HG03558 (cell line): ENCODE data around the gene S100Z.
"Not testable (repeated sequence)": the region's sequence is repeated elsewhere in the genome, so short reads cannot be mapped to it uniquely, and the experiment has no call there.

ENCODE experiments used
- ATAC-seq: cut with Tn5 transposase; IDR thresholded peaks from one replicate; pipeline ENCODE4 v1.9.1; 2021; ENCODE audit warnings: moderate number of reproducible peaks; ENCODE audit not compliant: unreplicated experiment; ENCODE audit errors: extremely low read depth

Gene S100Z

GRCh38 chr5:76945238-76945637, 95.4 kb downstream of the S100Z start:
- ATAC-seq, result not testable (repeated sequence)

GRCh38 chr5:76946090-76946489, 96.3 kb downstream of the S100Z start:
- ATAC-seq, result no peak

DNA sequence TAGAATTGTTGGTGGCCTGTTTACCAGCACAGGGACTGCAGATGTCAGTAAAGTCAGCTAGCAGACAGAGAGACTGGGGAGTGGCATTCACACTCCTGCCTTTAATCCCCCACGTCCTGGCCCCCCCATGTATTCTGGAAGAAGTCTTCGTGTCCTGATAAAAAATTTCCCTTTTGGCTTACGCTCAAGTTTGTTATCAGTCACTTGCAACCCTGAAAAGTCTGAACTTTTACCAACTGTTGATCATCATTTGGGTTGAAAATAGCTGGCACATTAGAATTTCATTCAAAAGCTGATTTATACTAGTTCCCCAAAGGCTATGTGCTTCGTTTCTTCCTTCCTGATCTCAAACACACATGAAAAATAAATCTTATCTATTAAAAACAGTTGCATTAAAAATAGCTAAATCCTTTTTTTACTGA, 97.3 kb downstream of the S100Z start:
- no peak for ATAC-seq

DNA sequence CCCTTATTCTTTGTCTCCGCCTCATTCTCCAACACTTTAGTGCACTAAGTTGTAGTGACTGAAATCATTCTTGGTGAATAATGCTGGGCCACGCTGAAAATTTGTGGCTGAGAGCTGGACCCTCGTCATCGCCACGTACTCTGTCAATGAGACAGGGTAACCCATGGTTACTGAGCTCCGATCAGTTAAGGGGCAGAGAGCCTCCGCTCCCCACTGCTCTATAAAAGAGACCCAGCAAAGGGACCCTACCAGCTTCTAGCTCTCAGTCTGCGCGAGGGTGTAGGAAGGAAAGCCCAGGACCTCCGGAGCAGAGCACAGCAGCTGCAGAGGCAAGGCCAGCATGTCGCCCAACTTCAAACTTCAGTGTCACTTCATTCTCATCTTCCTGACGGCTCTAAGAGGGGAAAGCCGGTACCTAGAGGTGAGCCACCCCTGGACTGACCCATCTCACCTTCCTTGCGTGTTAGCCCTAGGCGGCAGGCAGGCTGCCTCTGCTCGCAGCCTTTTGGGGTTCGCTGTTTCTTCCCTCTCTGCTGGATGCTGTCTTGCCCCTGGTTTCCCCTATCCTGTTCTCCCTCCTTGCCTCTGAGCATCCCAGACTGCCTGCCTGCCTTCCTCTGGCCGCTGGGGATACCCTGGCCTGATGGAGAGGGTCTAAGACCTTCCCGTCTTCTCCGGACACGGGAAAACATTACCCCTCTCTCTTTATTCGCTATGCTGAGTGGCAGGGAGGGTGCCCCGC, 103.2 kb downstream of the S100Z start, which contains the start of gene CRHBP:
CRHBP (plus strand) TSS at position 251 of the 742 bp plus-strand sequence; CDS start at position 341, 90 bp downstream.
- ATAC-seq, result no peak

- ATAC-seq, result no peak
Observed at GRCh38 chr5:76953551-76954382, 104.0 kb downstream of the S100Z start.

GRCh38 chr5:76954383-76954763, 104.6 kb downstream of the S100Z start:
- ATAC-seq, result no peak

DNA sequence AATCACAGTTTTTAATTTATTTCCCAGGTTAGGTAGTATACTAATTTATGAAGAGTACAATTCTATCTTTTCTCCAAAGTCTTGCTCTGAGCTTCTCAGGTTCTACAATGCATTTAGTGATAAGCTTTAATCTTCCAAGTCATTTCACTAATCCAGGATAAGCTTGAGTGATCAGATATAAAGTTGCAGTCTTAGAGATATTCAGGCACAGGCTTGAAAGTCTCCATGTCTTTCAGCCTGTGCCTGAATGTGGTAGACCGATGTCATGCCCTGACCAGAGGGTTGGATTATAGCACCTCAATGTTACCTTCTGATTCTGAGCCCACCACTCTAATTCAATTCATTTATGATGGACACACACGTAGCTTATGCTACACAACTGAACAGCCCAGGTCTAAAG, 106.2 kb downstream of the S100Z start:
- no peak for ATAC-seq

DNA sequence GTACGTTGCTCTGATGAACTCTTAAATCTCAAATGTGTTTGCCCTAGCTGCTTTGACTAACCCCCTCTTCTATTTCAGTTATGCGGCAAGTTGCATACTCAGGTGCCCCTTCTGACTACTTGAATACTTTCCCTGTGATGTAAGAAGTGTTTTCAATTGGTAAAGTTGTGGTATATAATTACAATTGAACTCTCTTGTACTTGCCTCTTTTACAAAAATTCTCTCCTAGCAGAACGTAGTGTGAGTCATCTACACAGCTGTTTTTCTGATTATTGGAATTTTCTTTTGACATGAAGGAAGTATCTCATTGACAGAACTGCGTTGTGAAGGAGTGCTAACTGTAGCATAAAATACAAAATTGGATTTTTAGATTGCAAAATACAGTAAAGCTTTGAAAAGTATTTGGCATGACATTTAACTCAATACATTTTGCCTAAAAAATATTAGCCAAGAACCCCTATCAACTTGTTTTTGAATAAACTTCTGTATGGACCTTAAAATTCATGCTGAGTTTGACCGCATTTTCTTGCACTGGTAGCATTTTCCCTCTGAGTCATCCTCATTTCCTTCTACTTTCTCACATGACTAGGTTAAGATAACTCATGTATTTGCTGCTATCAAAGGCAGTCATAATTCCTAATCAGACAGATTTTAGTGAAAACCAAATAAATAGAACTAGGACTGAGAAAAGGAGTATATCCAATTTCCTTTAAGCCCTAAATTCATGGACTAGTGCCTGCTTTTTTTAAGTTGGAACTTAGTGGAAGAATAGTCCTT, 109.4 kb downstream of the S100Z start:
- ATAC-seq, result no peak

GRCh38 chr5:76960004-76960625, 110.3 kb downstream of the S100Z start:
- ATAC-seq, result no peak

DNA sequence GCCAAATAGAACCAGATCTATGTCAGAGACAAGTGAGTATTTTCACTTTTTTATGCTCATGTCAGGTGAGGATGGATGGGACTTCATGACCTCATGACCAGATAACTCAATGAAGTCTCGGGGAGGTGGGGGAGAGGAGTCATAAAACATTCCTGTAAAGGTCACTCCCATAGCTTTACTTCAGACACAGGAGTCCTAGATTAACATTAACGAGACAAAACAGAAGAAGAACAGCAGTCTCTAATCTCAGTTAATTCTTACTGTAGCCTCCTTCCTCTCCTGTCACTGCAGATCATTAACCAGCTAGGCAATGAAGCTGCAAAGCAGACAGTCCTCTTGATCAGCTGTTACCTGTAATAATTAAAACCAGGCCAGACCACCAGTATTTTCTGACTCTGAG, 114.2 kb downstream of the S100Z start:
- ATAC-seq, result no peak
